ENCODE data around the gene PRKG2.
A peak's percentile ranks its signal among the peaks of the same experiment; 100 is the strongest.
"Not testable (repeated sequence)": the region's sequence is repeated elsewhere in the genome, so short reads cannot be mapped to it uniquely, and the experiment has no call there.

Gene PRKG2

GRCh38 chr4:81214881-81215868 is at the start of gene PRKG2:
Gene PRKG2, minus strand, starts transcription at chr4:81215222. Its CDS starts 10,175 bp downstream, at chr4:81205047.
- peak; percentile 70 for DNase-seq

- no peak for DNase-seq
Measured at GRCh38 chr4:81260443-81261101, 45.5 kb upstream of the PRKG2 start.

- no peak for DNase-seq
Measured at GRCh38 chr4:81258841-81259550, 44.0 kb upstream of the PRKG2 start.

- DNase-seq = no peak
Measured at GRCh38 chr4:81257816-81258215, 42.8 kb upstream of the PRKG2 start.

- DNase-seq = no peak
Measured at GRCh38 chr4:81257021-81257420, 42.0 kb upstream of the PRKG2 start.

GRCh38 chr4:81256059-81256970 is 41.3 kb upstream of the PRKG2 start:
- DNase-seq = peak; percentile 13

GRCh38 chr4:81255524-81255923 is 40.5 kb upstream of the PRKG2 start:
- DNase-seq = peak; percentile 8

- DNase-seq = no peak
Measured at GRCh38 chr4:81250430-81250829, 35.4 kb upstream of the PRKG2 start.

GRCh38 chr4:81245218-81246009 is 30.4 kb upstream of the PRKG2 start:
- no peak for DNase-seq

- no peak for DNase-seq
Measured at GRCh38 chr4:81237791-81238190, 22.8 kb upstream of the PRKG2 start.

- no peak for DNase-seq
Measured at GRCh38 chr4:81235982-81236749, 21.1 kb upstream of the PRKG2 start.

- no peak for DNase-seq
Measured at GRCh38 chr4:81227968-81228367, 12.9 kb upstream of the PRKG2 start.

GRCh38 chr4:81227138-81227537 is 12.1 kb upstream of the PRKG2 start:
- DNase-seq = no peak

- DNase-seq = no peak
Measured at GRCh38 chr4:81225252-81225651, 10.2 kb upstream of the PRKG2 start.

GRCh38 chr4:81222082-81222472 is 7.1 kb upstream of the PRKG2 start:
- DNase-seq = not testable (repeated sequence)

- no peak for DNase-seq
Measured at GRCh38 chr4:81221303-81222081, 6.5 kb upstream of the PRKG2 start.

GRCh38 chr4:81220271-81220670 is 5.2 kb upstream of the PRKG2 start:
- no peak for DNase-seq

GRCh38 chr4:81218206-81218605 is 3.2 kb upstream of the PRKG2 start:
- no peak for DNase-seq

- DNase-seq = no peak
Measured at GRCh38 chr4:81217779-81218178, 2.8 kb upstream of the PRKG2 start.

- DNase-seq = no peak
Measured at GRCh38 chr4:81215931-81216330, 909 bp upstream of the PRKG2 start.

Measured in eye (tissue), 1 donor.